HCT116 (cell line): ENCODE results near the gene SDK2. TPM values are rescaled to one million over a fixed set of nuclear protein-coding genes. Genes with fewer than 3 reads are reported as not detected.

Source experiments
- ATAC-seq: fragments of 200-7000 bp; cut with Tn5 transposase; 2 replicates; pipeline ENCODE4 v1.9.1; 2020; ENCODE audit warnings: mild to moderate bottlenecking, moderate library complexity
- BruUV-seq: library from RNA; stranded (reverse); fragments of 400-500 nt; replicated peaks from 2 replicates; lab custom pipeline; 2021; lab: Mats Ljungman, UMichigan
- CTCF ChIA-PET: fragments of 300-600 bp; sonication (Branson Sonifier 250); formaldehyde crosslinking; loops from one replicate; lab custom pipeline; 2021; ENCODE audit warnings: antibody characterized with exemption; lab: Charles Lee
- POLR2A ChIA-PET: fragments of 300-600, 350-600 bp; sonication (Branson Sonifier 250); formaldehyde crosslinking; loops from one replicate; lab custom pipeline; 2021; ENCODE audit warnings: antibody characterized with exemption; lab: Charles Lee
- RAD21 ChIA-PET, 2 experiments: fragments of 300-600 bp; sonication (Branson Sonifier 250); formaldehyde crosslinking; loops; one replicate each; lab custom pipeline; 2023; ENCODE audit warnings: low total read pairs in 2 of 2; ENCODE audit not compliant: uncharacterized antibody in 2 of 2, unreplicated experiment in 2 of 2, low non-redundant PET in 1 of 2; lab: Charles Lee
- DNase-seq: peaks from one replicate; pipeline ENCODE4 v3.0.0-alpha.2; 2010; ENCODE audit warnings: low read depth, low spot score
- H2AFZ ChIP-seq: fragments of 200-600 bp; shearing (Covaris generic), sonication (generic); 2 replicates; pipeline ENCODE4 v1.6.1; 2017; ENCODE audit warnings: low read depth, mixed run types, mixed read lengths, antibody characterized with exemption, low read length; ENCODE audit not compliant: poor library complexity, severe bottlenecking
- H3K27ac ChIP-seq: 2 replicates; pipeline ENCODE4 v1.5.1; 2012; ENCODE audit warnings: low read depth, low read length
- H3K27me3 ChIP-seq: fragments of 200-600 bp; sonication (generic); 2 replicates; pipeline ENCODE4 v1.6.1; 2016; ENCODE audit warnings: mixed run types, low read length, mixed read lengths; ENCODE audit not compliant: insufficient read depth
- H3K36me3 ChIP-seq, 2 experiments: fragments of 200-500 bp in 1 of 2; fragments of 200-600 bp in 1 of 2; sonication (Bioruptor generic) in 1 of 2; sonication (generic) in 1 of 2; 2 replicates each; pipeline versions ENCODE4 v1.5.1 to v1.6.1; 2014 to 2016; ENCODE audit warnings: low read length in 2 of 2, inconsistent platforms in 1 of 2, mixed read lengths in 1 of 2, mixed run types in 1 of 2; ENCODE audit not compliant: insufficient read depth in 2 of 2, control insufficient read depth in 1 of 2
- H3K4me1 ChIP-seq, 2 experiments: fragments of 200-600 bp in 1 of 2; sonication (generic) in 1 of 2; 2 replicates each; pipeline versions ENCODE4 v1.5.1 to v1.6.1; 2012 to 2017; ENCODE audit warnings: low read length in 2 of 2, inconsistent platforms in 1 of 2, mild to moderate bottlenecking in 1 of 2, mixed read lengths in 1 of 2, mixed run types in 1 of 2, moderate library complexity in 1 of 2; ENCODE audit not compliant: insufficient read depth in 2 of 2, control insufficient read depth in 1 of 2
- H3K4me2 ChIP-seq: fragments of 200-600 bp; sonication (generic); 2 replicates; pipeline ENCODE4 v1.6.1; 2017; ENCODE audit warnings: mixed run types, low read length, mixed read lengths
- H3K4me3 ChIP-seq, 2 experiments: fragments of 200-600 bp in 1 of 2; sonication (generic) in 1 of 2; replicated peaks in 1 of 2; 2 replicates each; pipeline ENCODE4 v1.5.1; 2011 to 2016; ENCODE audit warnings: low read length in 2 of 2, control low read depth in 1 of 2, low read depth in 1 of 2, mild to moderate bottlenecking in 1 of 2, mixed read lengths in 1 of 2, mixed run types in 1 of 2
- H3K79me2 ChIP-seq: fragments of 200-600 bp; sonication (generic); 2 replicates; pipeline ENCODE4 v1.6.1; 2017; ENCODE audit warnings: mild to moderate bottlenecking, mixed run types, low read length, moderate library complexity, mixed read lengths; ENCODE audit not compliant: insufficient read depth
- H3K9ac ChIP-seq: fragments of 200-600 bp; sonication (generic); 2 replicates; pipeline ENCODE4 v1.6.1; 2016; ENCODE audit warnings: low read length, mixed read lengths
- H3K9me2 ChIP-seq: fragments of 200-600 bp; sonication (generic), shearing (Covaris generic); 2 replicates; pipeline ENCODE4 v1.6.1; 2017; ENCODE audit warnings: mixed run types, mild to moderate bottlenecking, moderate library complexity; ENCODE audit not compliant: insufficient read depth
- H3K9me3 ChIP-seq, 2 experiments: fragments of 200-500 bp in 1 of 2; fragments of 200-600 bp in 1 of 2; sonication (Bioruptor generic) in 1 of 2; sonication (generic) in 1 of 2; 2 replicates each; pipeline ENCODE4 v1.6.1; 2014 to 2017; ENCODE audit warnings: low read length in 2 of 2, mixed read lengths in 2 of 2, inconsistent platforms in 1 of 2, low read depth in 1 of 2, mild to moderate bottlenecking in 1 of 2, mixed run types in 1 of 2, moderate library complexity in 1 of 2; ENCODE audit not compliant: control insufficient read depth in 1 of 2, insufficient read depth in 1 of 2
- H4K20me1 ChIP-seq: fragments of 200-600 bp; sonication (generic), shearing (Covaris generic); 2 replicates; pipeline ENCODE4 v1.6.1; 2017; ENCODE audit warnings: mixed run types, mild to moderate bottlenecking, moderate library complexity; ENCODE audit not compliant: insufficient read depth
- ATF3 ChIP-seq: IDR thresholded peaks from 2 replicates; pipeline ENCODE4 v1.6.1; 2012
- CBX3 ChIP-seq: IDR thresholded peaks from 2 replicates; pipeline ENCODE4 v1.6.1; 2012; ENCODE audit warnings: low read depth
- CEBPB ChIP-seq: IDR thresholded peaks from 2 replicates; pipeline ENCODE4 v1.6.1; 2012; ENCODE audit warnings: low read depth
- CTCF ChIP-seq, 3 experiments: fragments of 200-600 bp in 1 of 3; sonication (generic) in 1 of 3; IDR thresholded peaks in 2 of 3; conservative IDR thresholded peaks in 1 of 3; 2 replicates each; pipeline ENCODE4 v1.5.1; 2012 to 2017; ENCODE audit warnings: low read depth in 2 of 3, low read length in 2 of 3, antibody characterized with exemption in 1 of 3, borderline replicate concordance in 1 of 3, control low read depth in 1 of 3, mild to moderate bottlenecking in 1 of 3, mixed read lengths in 1 of 3, mixed run types in 1 of 3, moderate library complexity in 1 of 3; ENCODE audit not compliant: insufficient read depth in 1 of 3
- EGR1 ChIP-seq: IDR thresholded peaks from 2 replicates; pipeline ENCODE4 v1.6.1; 2012; ENCODE audit warnings: low read depth
- ELF1 ChIP-seq: IDR thresholded peaks from 2 replicates; pipeline ENCODE4 v1.6.1; 2012; ENCODE audit warnings: low read depth, borderline replicate concordance
- EZH2 ChIP-seq: fragments of 200-600 bp; sonication (generic); IDR thresholded peaks from 2 replicates; pipeline ENCODE4 v1.6.1; 2017; ENCODE audit warnings: antibody characterized with exemption, mixed run types
- EZH2phosphoT487 ChIP-seq: fragments of 200-600 bp; IDR thresholded peaks from 2 replicates; pipeline ENCODE4 v1.6.1; 2018; ENCODE audit warnings: antibody characterized with exemption, borderline replicate concordance
- FOSL1 ChIP-seq: IDR thresholded peaks from 2 replicates; pipeline ENCODE4 v1.6.1; 2012; ENCODE audit warnings: low read depth
- JUND ChIP-seq: IDR thresholded peaks from 2 replicates; pipeline ENCODE4 v1.6.1; 2012
- MAX ChIP-seq: IDR thresholded peaks from 2 replicates; pipeline ENCODE4 v1.6.1; 2012
- POLR2A ChIP-seq: IDR thresholded peaks from 2 replicates; pipeline ENCODE4 v1.7.0; 2011; ENCODE audit warnings: borderline replicate concordance; ENCODE audit not compliant: insufficient read depth, insufficient read length; ENCODE audit errors: extremely low read depth
- POLR2AphosphoS5 ChIP-seq: IDR thresholded peaks from 2 replicates; pipeline ENCODE4 v1.6.1; 2011; ENCODE audit warnings: mild to moderate bottlenecking, low read depth, low read length, moderate library complexity
- RAD21 ChIP-seq: IDR thresholded peaks from 2 replicates; pipeline ENCODE4 v1.6.1; 2012; ENCODE audit warnings: low read depth, mild to moderate bottlenecking
- SIN3A ChIP-seq: IDR thresholded peaks from 2 replicates; pipeline ENCODE4 v1.6.1; 2012; ENCODE audit warnings: low read depth
- TCF7L2 ChIP-seq: IDR thresholded peaks from 2 replicates; pipeline ENCODE4 v1.7.0; 2011; ENCODE audit warnings: borderline replicate concordance, inconsistent platforms; ENCODE audit not compliant: insufficient read depth, insufficient read length; ENCODE audit errors: extremely low read depth
- YY1 ChIP-seq: IDR thresholded peaks from 2 replicates; pipeline ENCODE4 v1.6.1; 2011; ENCODE audit warnings: low read length, low read depth, moderate library complexity, mild to moderate bottlenecking; ENCODE audit not compliant: insufficient replicate concordance; ENCODE audit errors: extremely low read depth
- ZBTB33 ChIP-seq: IDR thresholded peaks from 2 replicates; pipeline ENCODE4 v1.6.1; 2011; ENCODE audit warnings: mild to moderate bottlenecking, low read length, moderate library complexity; ENCODE audit not compliant: insufficient replicate concordance; ENCODE audit errors: extremely low read depth
- ZFX ChIP-seq: fragments of 450-650 bp; IDR thresholded peaks from 2 replicates; pipeline ENCODE4 v1.6.1; 2017
- intact Hi-C: fragments of 100-400 bp; cut with micrococcal nuclease; formaldehyde crosslinking; loops from 2 replicates; pipeline ENCODE4 v1.10.0; 2022
- total RNA-seq: library from RNA; stranded (reverse); gene quantifications from one replicate; pipeline ENCODE4 v1.2.1, GENCODE V29; 2021; ENCODE audit not compliant: unreplicated experiment

Gene SDK2
- total RNA-seq, 1 experiment from 2014 or later = 0.10 TPM

GRCh38 chr17:73551144-73551543 is 93.1 kb downstream of the SDK2 start:
- intact Hi-C loops = no loop called here
- RAD21 ChIA-PET = no interaction called here
- Histone ChIP-seq H3K27ac (no peak overlapping the region), H3K36me3 (no peaks in the 10 kb centered on the region), H3K4me2 (no peak overlapping the region), H3K9me2 (no peaks in the 10 kb centered on the region), H3K27me3 (peaks cover 5% of the 10 kb centered on the region; the same call in 1 of the 2 replicates), H3K4me3 (no peak overlapping the region), H2AFZ (no peak overlapping the region), H4K20me1 (no peaks in the 10 kb centered on the region), H3K79me2 (no peaks in the 10 kb centered on the region), H3K4me1 (peaks cover 7% of the 10 kb centered on the region in 2 experiments; a peak in 3 of 4 replicates), H3K9ac (no peak overlapping the region), H3K9me3 (no peaks in the 10 kb centered on the region)
- CTCF ChIA-PET = no interaction called here
- BruUV-seq = no TSS peak
- no peak for ATAC-seq
- POLR2A ChIA-PET = no interaction called here
- DNase-seq = no peak
- TF ChIP-seq TCF7L2 (no peak), SIN3A (no peak), POLR2AphosphoS5 (no peak), ATF3 (no peak), EGR1 (no peak), YY1 (no peak), ZFX (no peak), JUND (no peak), ELF1 (no peak), EZH2phosphoT487 (no peak), POLR2A (no peak), CEBPB (no peak), FOSL1 (no peak), ZBTB33 (no peak), EZH2 (no peak), CTCF (IDR thresholded peaks at IDR 0.05 in 2 of 3, conservative IDR thresholded peaks at IDR 0.05 in 1 of 3; ENCODE audit: borderline replicate concordance in 1 of 3, insufficient read depth in 1 of 3, low read depth in 2 of 3, low read length in 2 of 3) (no peak), CBX3 (no peak), RAD21 (no peak), MAX (no peak)
- TF ChIP-seq, all 23 proteins: peak for 0
